Prostate gland (tissue), 2 donors: Measurements from ENCODE around the gene DMXL1. TPM values are rescaled to one million over a fixed set of nuclear protein-coding genes. Genes with fewer than 3 reads are reported as not detected.

Experiments used
- DNase-seq: peaks from one replicate; pipeline ENCODE4 v3.0.0-alpha.2; 2019; ENCODE audit warnings: low spot score
- H3K27ac ChIP-seq, 2 donors: fragments of 200-600 bp; sonication (generic); 2 replicates each; pipeline ENCODE4 v1.5.1; 2017 to 2019
- H3K27me3 ChIP-seq: fragments of 200-600 bp; sonication (generic); replicated peaks from 2 replicates; pipeline ENCODE4 v1.5.1; 2019; ENCODE audit not compliant: insufficient read depth
- H3K36me3 ChIP-seq, 2 donors: fragments of 200-600 bp; sonication (generic); 1 replicate in 1 of 2; 2 replicates in 1 of 2; pipeline versions ENCODE4 v1.5.1 to v1.8.1; 2017 to 2019
- H3K4me1 ChIP-seq: fragments of 200-600 bp; sonication (generic); replicated peaks from 2 replicates; pipeline ENCODE4 v1.5.1; 2019
- H3K4me3 ChIP-seq, 2 donors: fragments of 200-600 bp; sonication (generic); 2 replicates each; pipeline ENCODE4 v1.5.1; 2017 to 2019
- H3K9me3 ChIP-seq: fragments of 200-600 bp; sonication (generic); 2 replicates; pipeline ENCODE4 v1.5.1; 2017
- POLR2A ChIP-seq: fragments of 450-650 bp; IDR thresholded peaks from one replicate; pipeline ENCODE4 v1.6.1; 2016; ENCODE audit warnings: antibody characterized with exemption, mild to moderate bottlenecking
- POLR2AphosphoS5 ChIP-seq: sonication (generic); formaldehyde crosslinking; IDR thresholded peaks from one replicate; pipeline ENCODE4 v1.6.1; 2017; ENCODE audit warnings: antibody characterized with exemption
- WGBS: methylation state at CpG from one replicate; pipeline ENCODE4 v1.1.5; 2018; 5-methylcytosine and 5-hydroxymethylcytosine counted together
- intact Hi-C: fragments of 100-400 bp; cut with DNase I; formaldehyde crosslinking; loops from one replicate; pipeline ENCODE4 v1.14.2; 2022
- microRNA-seq: library from miRNA; unstranded; fragments of <30 nt; microRNA quantifications from one replicate; pipeline ENCODE4, GENCODE V29; 2016
- small RNA-seq, 2 donors: library from RNA; depleted of rRNA; stranded (forward); fragments of <200 nt; gene quantifications; one replicate each; pipeline ENCODE3, GENCODE V24; 2016
- total RNA-seq, 2 donors: library from RNA; depleted of rRNA; stranded (reverse); fragments of >200 nt; gene quantifications; one replicate each; pipeline ENCODE4 v1.1.0, GENCODE V29; 2016
- TF ChIP-seq, protein P1 (sequence below), 4 experiments: fragments of 200-600 bp in 2 of 4; fragments of 450-650 bp in 2 of 4; sonication (generic) in 2 of 4; IDR thresholded peaks; 1 replicate in 3 of 4; 2 replicates in 1 of 4; pipeline ENCODE4 v1.5.1; 2016 to 2019; ENCODE audit warnings: antibody characterized with exemption in 4 of 4, mild to moderate bottlenecking in 2 of 4, moderate library complexity in 2 of 4

The DMXL1 gene
- total RNA-seq, 2 donors from 2014 or later, result 89.2 to 180 TPM

GRCh38 chr5:119291056-119291455 is 220.2 kb downstream of the DMXL1 start:
- TF ChIP-seq POLR2A, result no peak
- TF ChIP-seq POLR2AphosphoS5, result no peak
- Histone ChIP-seq H3K4me3 (no peak overlapping the region), H3K27ac (no peak overlapping the region), H3K36me3 (no peaks in the 10 kb centered on the region), H3K27me3 (no peaks in the 10 kb centered on the region), H3K4me1 (no peaks in the 10 kb centered on the region), H3K9me3 (no peaks in the 10 kb centered on the region)
- WGBS, result 94% methylated on average over 5 of the region's 5 CpGs
- intact Hi-C loops, result no loop called here
- no peak for DNase-seq

GRCh38 chr5:119291877-119292276 is 221.0 kb downstream of the DMXL1 start:
- no peaks in the 10 kb centered on the region for H3K4me1 ChIP-seq

GRCh38 chr5:119292701-119293515 is 222.0 kb downstream of the DMXL1 start:
- intact Hi-C loops, result no loop called here
- TF ChIP-seq POLR2A, result no peak
- no peak for TF ChIP-seq POLR2AphosphoS5
- TF ChIP-seq, protein P1, sequence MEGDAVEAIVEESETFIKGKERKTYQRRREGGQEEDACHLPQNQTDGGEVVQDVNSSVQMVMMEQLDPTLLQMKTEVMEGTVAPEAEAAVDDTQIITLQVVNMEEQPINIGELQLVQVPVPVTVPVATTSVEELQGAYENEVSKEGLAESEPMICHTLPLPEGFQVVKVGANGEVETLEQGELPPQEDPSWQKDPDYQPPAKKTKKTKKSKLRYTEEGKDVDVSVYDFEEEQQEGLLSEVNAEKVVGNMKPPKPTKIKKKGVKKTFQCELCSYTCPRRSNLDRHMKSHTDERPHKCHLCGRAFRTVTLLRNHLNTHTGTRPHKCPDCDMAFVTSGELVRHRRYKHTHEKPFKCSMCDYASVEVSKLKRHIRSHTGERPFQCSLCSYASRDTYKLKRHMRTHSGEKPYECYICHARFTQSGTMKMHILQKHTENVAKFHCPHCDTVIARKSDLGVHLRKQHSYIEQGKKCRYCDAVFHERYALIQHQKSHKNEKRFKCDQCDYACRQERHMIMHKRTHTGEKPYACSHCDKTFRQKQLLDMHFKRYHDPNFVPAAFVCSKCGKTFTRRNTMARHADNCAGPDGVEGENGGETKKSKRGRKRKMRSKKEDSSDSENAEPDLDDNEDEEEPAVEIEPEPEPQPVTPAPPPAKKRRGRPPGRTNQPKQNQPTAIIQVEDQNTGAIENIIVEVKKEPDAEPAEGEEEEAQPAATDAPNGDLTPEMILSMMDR (IDR thresholded peaks at IDR 0.05), result no peak
- Histone ChIP-seq H3K9me3 (no peaks in the 10 kb centered on the region), H3K4me3 (no peak overlapping the region), H3K36me3 (no peaks in the 10 kb centered on the region), H3K27me3 (no peaks in the 10 kb centered on the region), H3K4me1 (no peaks in the 10 kb centered on the region), H3K27ac (no peak overlapping the region)
- no peak for DNase-seq
- WGBS, result 89% methylated on average over 3 of the region's 3 CpGs

More at GRCh38 chr5:119291877-119292276, 221.0 kb downstream of the DMXL1 start:
- H3K36me3 ChIP-seq, result no peaks in the 10 kb centered on the region
- no peak overlapping the region for H3K4me3 ChIP-seq
- H3K27ac ChIP-seq, result no peak overlapping the region
- no peaks in the 10 kb centered on the region for H3K9me3 ChIP-seq
- intact Hi-C loops, result no loop called here
- 59% methylated on average over 3 of the region's 3 CpGs for WGBS
- TF ChIP-seq POLR2AphosphoS5, result no peak
- no peak for TF ChIP-seq POLR2A
- TF ChIP-seq, protein P1 (IDR thresholded peaks at IDR 0.05), result no peak
- no peak for DNase-seq
- H3K27me3 ChIP-seq, result no peaks in the 10 kb centered on the region

GRCh38 chr5:119293516-119293829 is 222.6 kb downstream of the DMXL1 start:
- DNase-seq, result no peak
- WGBS, result 95% methylated on average over 2 of the region's 2 CpGs
- TF ChIP-seq POLR2A, result no peak
- TF ChIP-seq POLR2AphosphoS5, result no peak
- TF ChIP-seq, protein P1 (IDR thresholded peaks at IDR 0.05), result no peak
- H3K27me3 ChIP-seq, result no peaks in the 10 kb centered on the region
- intact Hi-C loops, result no loop called here
- H3K4me1 ChIP-seq, result no peaks in the 10 kb centered on the region
- H3K27ac ChIP-seq, result no peak overlapping the region
- no peaks in the 10 kb centered on the region for H3K36me3 ChIP-seq
- no peak overlapping the region for H3K4me3 ChIP-seq
- H3K9me3 ChIP-seq, result no peaks in the 10 kb centered on the region

Small RNAs within 50 kb of the gene (microRNA-seq; reads per million reads assigned to microRNA genes)
- gene MIR5706, result not detected

Small RNAs within 50 kb of the gene (small RNA-seq; reads per million reads assigned to genes)
- gene LAMTOR3P2 (0 reads per million in 2 donors), gene MIR5706 (0.09 to 0.50 reads per million in 2 donors), gene RNU6-701P (0 reads per million in 2 donors)

Other genes with a start within 250 kb of the DMXL1 start
- 10 to 100 TPM; 13.4 to 15.5 TPM for gene DTWD2, start 82.5 kb upstream of the DMXL1 start, total RNA-seq